IMR-90 (cell line): ENCODE data around the gene C11orf86. TPM values are rescaled to one million over a fixed set of nuclear protein-coding genes. Genes with fewer than 3 reads are reported as not detected.
"Not testable (repeated sequence)": the region's sequence is repeated elsewhere in the genome, so short reads cannot be mapped to it uniquely, and the experiment has no call there.

Source experiments
- ATAC-seq: fragments of 200-7000 bp; cut with Tn5 transposase; 2 replicates; pipeline ENCODE4 v1.9.1; 2020; ENCODE audit warnings: low read depth, mild to moderate bottlenecking, moderate library complexity
- BruUV-seq: library from RNA; stranded (reverse); fragments of 400-500 nt; replicated peaks from 2 replicates; lab custom pipeline; 2021; lab: Mats Ljungman, UMichigan
- CTCF ChIA-PET: fragments of 300-600 bp; formaldehyde crosslinking; extraction: SDS; loops from one replicate; lab custom pipeline; 2021; ENCODE audit warnings: antibody characterized with exemption; lab: Yijun Ruan, JAX
- POLR2A ChIA-PET: fragments of 300-600 bp; sonication (Branson Sonifier 250); formaldehyde crosslinking; loops from one replicate; lab custom pipeline; 2022; ENCODE audit warnings: antibody characterized with exemption; ENCODE audit not compliant: unreplicated experiment; lab: Charles Lee
- DNase-seq: peaks from one replicate; pipeline ENCODE4 v3.0.0; 2013
- H2AFZ ChIP-seq: replicated peaks from 2 replicates; pipeline ENCODE3; 2013; ENCODE audit warnings: low read length, mild to moderate bottlenecking; ENCODE audit not compliant: poor library complexity
- H2AK5ac ChIP-seq: 2 replicates; pipeline ENCODE4 v1.6.1; 2013; ENCODE audit warnings: low read depth, low read length, inconsistent platforms
- H2AK9ac ChIP-seq: replicated peaks from 2 replicates; pipeline ENCODE3; 2013; ENCODE audit warnings: mild to moderate bottlenecking, low read depth, low read length, moderate library complexity; ENCODE audit not compliant: poor library complexity
- H2BK120ac ChIP-seq: 2 replicates; pipeline ENCODE4 v1.6.1; 2013; ENCODE audit warnings: low read depth, low read length, inconsistent platforms
- H2BK15ac ChIP-seq: 3 replicates; pipeline ENCODE4 v1.6.1; 2013; ENCODE audit warnings: low read depth, low read length, inconsistent platforms
- H2BK20ac ChIP-seq: 2 replicates; pipeline ENCODE4 v1.6.1; 2013; ENCODE audit warnings: low read depth, mild to moderate bottlenecking, inconsistent platforms, low read length, moderate library complexity
- H2BK5ac ChIP-seq: 2 replicates; pipeline ENCODE4 v1.6.1; 2013; ENCODE audit warnings: mild to moderate bottlenecking, low read depth, low read length, inconsistent platforms; ENCODE audit not compliant: poor library complexity, severe bottlenecking
- H3K14ac ChIP-seq: replicated peaks from 2 replicates; pipeline ENCODE4 v1.6.1; 2013; ENCODE audit warnings: low read depth, low read length, inconsistent platforms
- H3K18ac ChIP-seq: 2 replicates; pipeline ENCODE4 v1.6.1; 2013; ENCODE audit warnings: low read depth, low read length, control low read depth
- H3K23ac ChIP-seq: 2 replicates; pipeline ENCODE4 v1.6.1; 2013; ENCODE audit warnings: low read depth, low read length, inconsistent platforms
- H3K27ac ChIP-seq: 2 replicates; pipeline ENCODE4 v1.5.1; 2013; ENCODE audit warnings: mild to moderate bottlenecking, control low read depth, low read length; ENCODE audit not compliant: insufficient read depth
- H3K27me3 ChIP-seq: 2 replicates; pipeline ENCODE4 v1.6.1; 2013; ENCODE audit warnings: low read length; ENCODE audit not compliant: control insufficient read depth, insufficient read depth
- H3K36me3 ChIP-seq: 2 replicates; pipeline ENCODE4 v1.6.1; 2013; ENCODE audit warnings: low read length, mixed read lengths; ENCODE audit not compliant: control insufficient read depth, insufficient read depth
- H3K4ac ChIP-seq: 2 replicates; pipeline ENCODE4 v1.6.1; 2013; ENCODE audit warnings: low read depth, low read length, inconsistent platforms
- H3K4me1 ChIP-seq: 2 replicates; pipeline ENCODE4 v1.6.1; 2013; ENCODE audit warnings: low read length, mixed read lengths; ENCODE audit not compliant: control insufficient read depth, insufficient read depth
- H3K4me2 ChIP-seq: 2 replicates; pipeline ENCODE4 v1.6.1; 2013; ENCODE audit warnings: low read depth, mild to moderate bottlenecking, control low read depth, low read length, moderate library complexity
- H3K4me3 ChIP-seq: 2 replicates; pipeline ENCODE4 v1.5.1; 2013; ENCODE audit warnings: low read depth, mild to moderate bottlenecking, control low read depth, low read length, moderate library complexity; ENCODE audit not compliant: insufficient read depth
- H3K56ac ChIP-seq: 2 replicates; pipeline ENCODE4 v1.6.1; 2013; ENCODE audit warnings: low read length, inconsistent platforms; ENCODE audit not compliant: insufficient read depth; ENCODE audit errors: extremely low read depth
- H3K79me1 ChIP-seq, 2 experiments: 2 replicates each; pipeline ENCODE4 v1.6.1; 2013; ENCODE audit warnings: low read length in 2 of 2, inconsistent platforms in 1 of 2, low read depth in 1 of 2
- H3K9ac ChIP-seq: 2 replicates; pipeline ENCODE4 v1.6.1; 2013; ENCODE audit warnings: low read depth, low read length, control low read depth
- H3K9me1 ChIP-seq: 2 replicates; pipeline ENCODE4 v1.6.1; 2013; ENCODE audit warnings: low read length, inconsistent platforms; ENCODE audit not compliant: insufficient read depth
- H3K9me3 ChIP-seq: 2 replicates; pipeline ENCODE4 v1.6.1; 2013; ENCODE audit warnings: low read length; ENCODE audit not compliant: control insufficient read depth, insufficient read depth
- H4K20me1 ChIP-seq: 2 replicates; pipeline ENCODE4 v1.6.1; 2013; ENCODE audit warnings: low read length, inconsistent platforms; ENCODE audit not compliant: insufficient read depth
- H4K5ac ChIP-seq: 2 replicates; pipeline ENCODE4 v1.6.1; 2013; ENCODE audit warnings: mild to moderate bottlenecking, low read depth, low read length, control low read depth
- H4K8ac ChIP-seq, 2 experiments: 2 replicates each; pipeline ENCODE4 v1.6.1; 2013; ENCODE audit warnings: low read depth in 2 of 2, low read length in 2 of 2, control low read depth in 1 of 2, inconsistent platforms in 1 of 2
- H4K91ac ChIP-seq: 2 replicates; pipeline ENCODE4 v1.6.1; 2013; ENCODE audit warnings: low read depth, low read length, inconsistent platforms; ENCODE audit not compliant: insufficient read depth
- WGBS, 2 experiments: methylation state at CpG; one replicate each; pipeline versions ENCODE4 v1.1.5 to v1.1.7; 2013; ENCODE audit warnings: missing lambda C conversion rate in 2 of 2; ENCODE audit not compliant: insufficient read length in 1 of 2; ENCODE audit errors: extremely low coverage in 2 of 2; 5-methylcytosine and 5-hydroxymethylcytosine counted together
- dilution Hi-C: fragments of 300-500 bp; cut with HindIII; formaldehyde crosslinking; loops from one replicate; pipeline ENCODE4 v1.14.3; 2018; ENCODE audit warnings: low sequenced_read_pairs; ENCODE audit not compliant: unreplicated experiment
- in situ Hi-C: fragments of 300-500 bp; cut with MboI; formaldehyde crosslinking; loops from 3 replicates; pipeline ENCODE4 v1.14.3; 2019; ENCODE audit warnings: low sequenced_read_pairs, inconsistent platforms, mixed read lengths
- intact Hi-C: fragments of 100-400 bp; cut with micrococcal nuclease; formaldehyde crosslinking; loops from 2 replicates; pipeline ENCODE4 v1.10.0; 2022
- polyA plus RNA-seq, 3 experiments: library from polyadenylated mRNA; depleted of rRNA; stranded (reverse); fragments of >200 nt; gene quantifications; 2 replicates each; pipeline ENCODE4 v1.2.3, GENCODE V29; 2012; ENCODE audit warnings: low replicate concordance in 1 of 3
- total RNA-seq: library from RNA; depleted of rRNA; stranded (reverse); fragments of >200 nt; gene quantifications from 2 replicates; pipeline ENCODE4 v1.2.3, GENCODE V29; 2012

C11orf86 gene
- total and polyA plus RNA-seq, 2 of the 4 experiments (the other 2 are of a cell fraction), result not detected

DNA sequence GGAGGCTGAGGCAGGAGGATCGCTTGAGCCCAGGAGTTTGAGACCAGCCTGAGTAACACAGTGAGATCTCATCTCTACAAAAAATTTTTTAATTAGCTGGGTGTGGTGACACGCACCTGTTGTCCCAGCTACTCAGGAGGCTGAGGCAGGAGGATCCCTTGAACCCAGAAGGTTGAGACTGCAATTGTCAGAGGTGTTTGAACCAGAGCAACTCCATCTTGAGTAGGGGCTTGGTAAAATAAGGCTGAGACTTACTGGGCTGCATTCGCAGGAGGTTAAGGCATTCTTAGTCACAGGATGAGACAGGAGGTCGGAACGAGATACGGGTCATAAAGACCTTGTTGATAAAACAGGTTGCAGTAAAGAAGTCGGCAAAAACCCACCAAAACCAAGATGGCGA is 30.1 kb downstream of the C11orf86 start:
- H4K20me1 ChIP-seq, ATAC-seq, H4K8ac ChIP-seq, H3K36me3 ChIP-seq, H2AK9ac ChIP-seq, H2BK20ac ChIP-seq, H2BK5ac ChIP-seq, H3K18ac ChIP-seq, H3K9me1 ChIP-seq, H2AK5ac ChIP-seq, H3K9me3 ChIP-seq, H4K5ac ChIP-seq, H3K27ac ChIP-seq, H2AFZ ChIP-seq, BruUV-seq, CTCF ChIA-PET, dilution Hi-C loops, H3K56ac ChIP-seq, H3K4ac ChIP-seq, H3K4me3 ChIP-seq, H2BK15ac ChIP-seq, POLR2A ChIA-PET, H4K91ac ChIP-seq, H3K4me2 ChIP-seq, H3K14ac ChIP-seq, H3K79me1 ChIP-seq, H3K4me1 ChIP-seq, DNase-seq, intact Hi-C loops, H3K27me3 ChIP-seq, H3K9ac ChIP-seq, H3K23ac ChIP-seq, H2BK120ac ChIP-seq, in situ Hi-C loops: not testable (repeated sequence)
- WGBS, 2 experiments, result 100% methylated on average over 2 of the region's 8 CpGs; no CpG with 5 or more reads in 1 of the 2 experiments
